ENCODE measurements around the gene KXD1.
"Not testable (repeated sequence)": the region's sequence is repeated elsewhere in the genome, so short reads cannot be mapped to it uniquely, and the experiment has no call there.

The KXD1 gene

DNA sequence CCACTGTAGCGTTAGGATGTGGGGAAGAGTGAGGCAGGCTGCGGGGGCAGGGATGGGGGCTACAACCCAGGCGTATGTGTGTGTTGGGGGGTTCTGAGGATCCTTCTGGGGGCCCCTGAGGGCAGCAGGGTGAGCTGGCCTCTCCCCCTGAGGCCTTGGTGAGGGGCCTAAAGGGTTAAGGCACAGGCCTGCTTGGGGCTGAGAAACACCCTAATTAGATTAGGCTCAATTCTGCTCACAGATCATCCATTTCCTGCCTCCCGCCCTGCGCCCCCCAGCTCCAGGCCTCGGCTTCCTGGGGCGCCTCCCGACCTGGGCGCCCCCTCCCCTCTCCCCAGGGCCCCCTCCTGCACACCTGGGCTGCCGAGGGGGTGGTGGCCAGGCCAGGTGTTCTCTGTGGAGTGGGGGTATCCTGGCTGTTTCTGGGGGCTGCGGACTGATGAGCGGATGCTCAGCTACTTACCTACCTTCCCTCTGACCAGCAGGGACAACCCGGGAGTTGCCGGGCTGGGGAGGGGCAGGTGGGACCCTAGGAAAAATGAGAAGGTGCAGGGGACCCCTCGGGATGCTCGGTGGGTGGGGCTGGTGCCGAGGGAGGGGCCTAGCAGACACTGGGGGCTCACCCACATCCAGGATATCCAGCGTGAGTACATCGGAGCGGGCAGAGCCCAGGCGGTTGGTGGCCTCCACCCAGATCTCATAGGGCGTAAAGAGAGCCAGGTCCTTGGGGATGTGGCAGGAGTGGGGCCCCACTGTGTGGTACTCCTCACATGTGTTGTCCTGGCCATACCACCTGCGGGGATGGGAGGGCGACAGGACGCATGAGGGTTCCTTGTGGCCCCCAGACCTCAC, 40.4 kb downstream of the KXD1 start:
- DNase-seq (ENCODE audit: insufficient read length, low spot score) (peak; percentile 51), FAIRE-seq (no peak)
- TF ChIP-seq, protein P1, sequence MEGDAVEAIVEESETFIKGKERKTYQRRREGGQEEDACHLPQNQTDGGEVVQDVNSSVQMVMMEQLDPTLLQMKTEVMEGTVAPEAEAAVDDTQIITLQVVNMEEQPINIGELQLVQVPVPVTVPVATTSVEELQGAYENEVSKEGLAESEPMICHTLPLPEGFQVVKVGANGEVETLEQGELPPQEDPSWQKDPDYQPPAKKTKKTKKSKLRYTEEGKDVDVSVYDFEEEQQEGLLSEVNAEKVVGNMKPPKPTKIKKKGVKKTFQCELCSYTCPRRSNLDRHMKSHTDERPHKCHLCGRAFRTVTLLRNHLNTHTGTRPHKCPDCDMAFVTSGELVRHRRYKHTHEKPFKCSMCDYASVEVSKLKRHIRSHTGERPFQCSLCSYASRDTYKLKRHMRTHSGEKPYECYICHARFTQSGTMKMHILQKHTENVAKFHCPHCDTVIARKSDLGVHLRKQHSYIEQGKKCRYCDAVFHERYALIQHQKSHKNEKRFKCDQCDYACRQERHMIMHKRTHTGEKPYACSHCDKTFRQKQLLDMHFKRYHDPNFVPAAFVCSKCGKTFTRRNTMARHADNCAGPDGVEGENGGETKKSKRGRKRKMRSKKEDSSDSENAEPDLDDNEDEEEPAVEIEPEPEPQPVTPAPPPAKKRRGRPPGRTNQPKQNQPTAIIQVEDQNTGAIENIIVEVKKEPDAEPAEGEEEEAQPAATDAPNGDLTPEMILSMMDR (IDR thresholded peaks at IDR 0.05; ENCODE audit: insufficient read depth, missing control alignments): no peak

DNA sequence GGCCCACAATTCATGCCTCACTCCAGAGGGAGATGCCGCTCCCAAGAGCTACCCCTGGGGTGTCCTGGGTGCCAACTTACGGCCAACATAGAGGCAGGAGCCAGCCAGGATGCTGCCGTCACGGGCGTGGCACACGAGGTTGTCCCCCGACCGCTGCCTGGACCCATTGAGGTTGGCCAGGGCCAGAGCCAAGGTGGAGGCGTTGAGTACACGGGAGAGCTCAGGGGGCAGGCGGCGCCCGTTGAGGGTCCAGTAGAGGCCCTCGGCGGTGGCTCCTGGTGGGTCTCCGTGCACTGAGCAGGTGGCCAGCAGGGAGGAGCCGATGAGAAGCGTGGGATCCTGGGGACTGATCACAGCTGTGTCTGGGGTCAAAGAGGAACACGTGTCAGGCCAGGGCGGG, 41.8 kb downstream of the KXD1 start:
- FAIRE-seq: no peak
- TF ChIP-seq, protein P1 (IDR thresholded peaks at IDR 0.05; ENCODE audit: insufficient read depth, missing control alignments): no peak
- no peak for DNase-seq (ENCODE audit: insufficient read length, low spot score)

DNA sequence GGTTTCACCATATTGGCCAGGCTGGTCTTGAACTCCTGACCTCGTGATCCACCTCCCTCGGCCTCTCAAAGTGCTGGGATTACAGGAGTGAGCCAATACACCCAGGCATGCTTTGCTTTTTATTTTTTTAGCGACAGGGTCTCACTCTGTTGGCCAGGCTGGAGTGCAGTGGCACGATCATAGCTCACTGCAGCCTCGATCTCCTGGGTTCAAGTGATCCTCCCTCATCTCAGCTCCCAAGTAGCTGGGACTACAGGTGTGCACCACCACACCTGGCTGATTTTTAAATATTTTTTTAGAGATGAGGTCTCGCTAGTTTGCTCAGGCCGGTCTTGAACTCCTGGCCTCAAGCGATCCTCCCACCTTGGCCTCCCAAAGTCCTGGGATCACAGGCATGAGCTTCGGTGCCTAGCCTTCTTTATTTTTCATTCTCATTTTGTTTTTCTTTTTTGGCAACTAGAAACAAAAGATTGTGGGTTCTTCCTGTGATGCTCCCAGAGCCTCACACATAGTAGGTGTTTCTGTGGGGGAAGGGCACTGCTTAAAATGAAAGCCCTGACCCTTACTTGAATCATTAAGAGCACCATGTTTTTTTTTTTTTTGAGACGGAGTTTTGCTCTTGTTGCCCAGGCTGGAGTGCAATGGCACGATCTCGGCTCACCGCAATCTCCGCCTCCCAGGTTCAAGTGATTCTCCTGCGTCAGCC, 43.2 kb downstream of the KXD1 start:
- not testable (repeated sequence) for DNase-seq (ENCODE audit: insufficient read length, low spot score); FAIRE-seq

DNA sequence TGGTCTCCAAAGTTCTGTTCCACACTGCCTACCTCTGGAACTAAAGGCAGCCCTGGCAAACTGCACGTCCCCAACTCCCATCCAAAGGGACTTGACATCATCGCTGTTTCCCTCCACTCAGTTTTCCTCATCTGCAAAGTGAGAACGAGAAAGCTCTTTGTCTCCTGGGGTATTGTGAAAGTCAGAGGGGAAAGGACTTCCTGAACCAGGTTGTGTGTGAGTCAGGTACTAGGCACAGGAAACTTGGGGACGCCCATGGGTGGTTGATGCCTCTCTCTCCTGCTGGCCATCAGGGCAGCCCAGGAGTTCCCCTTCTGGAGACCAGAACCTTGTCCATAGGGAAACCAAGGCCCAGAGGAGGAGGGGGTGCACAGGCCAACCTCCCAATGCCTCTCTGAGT, 44.2 kb downstream of the KXD1 start:
- FAIRE-seq: no peak
- no peak for DNase-seq (ENCODE audit: insufficient read length, low spot score)
- TF ChIP-seq, protein P1 (IDR thresholded peaks at IDR 0.05; ENCODE audit: insufficient read depth, missing control alignments): no peak

DNA sequence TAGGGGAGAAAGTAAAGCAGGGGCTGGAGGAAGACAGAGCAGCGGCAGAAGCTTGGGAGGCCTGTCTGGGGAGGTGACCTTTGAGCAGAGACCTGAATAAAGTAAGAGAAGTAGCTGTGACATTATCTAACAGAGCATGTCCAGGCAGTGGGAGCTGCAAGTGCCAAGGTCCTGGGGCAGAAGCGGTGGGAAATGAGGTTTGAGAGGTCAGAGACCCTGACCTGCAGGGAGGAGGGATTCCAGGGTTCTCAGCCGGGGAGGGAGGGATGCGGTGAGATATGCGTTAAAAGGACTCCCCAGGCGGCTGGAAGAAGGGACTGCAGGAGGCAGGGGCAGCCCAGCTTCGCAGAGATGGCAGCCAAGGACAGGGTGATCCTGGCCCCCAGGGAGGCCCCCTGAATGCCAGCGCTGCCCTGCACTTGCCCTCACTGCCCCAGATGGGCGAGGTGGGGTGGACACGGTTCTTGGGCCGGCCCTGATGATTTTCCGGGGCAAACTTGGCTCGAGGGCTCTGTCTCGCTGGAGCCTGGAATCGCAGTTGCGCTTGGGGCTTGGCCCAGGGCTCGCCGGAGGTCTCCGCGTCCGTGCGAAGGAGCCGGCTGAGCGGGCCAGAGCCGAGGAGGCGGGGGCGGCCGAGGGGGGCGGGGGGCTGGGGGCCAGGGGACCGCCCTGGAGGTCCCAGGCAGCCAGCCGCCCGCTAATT, 45.7 kb downstream of the KXD1 start:
- no peak for FAIRE-seq
- TF ChIP-seq, protein P1 (IDR thresholded peaks at IDR 0.05; ENCODE audit: insufficient read depth, missing control alignments): no peak
- no peak for DNase-seq (ENCODE audit: insufficient read length, low spot score)

DNA sequence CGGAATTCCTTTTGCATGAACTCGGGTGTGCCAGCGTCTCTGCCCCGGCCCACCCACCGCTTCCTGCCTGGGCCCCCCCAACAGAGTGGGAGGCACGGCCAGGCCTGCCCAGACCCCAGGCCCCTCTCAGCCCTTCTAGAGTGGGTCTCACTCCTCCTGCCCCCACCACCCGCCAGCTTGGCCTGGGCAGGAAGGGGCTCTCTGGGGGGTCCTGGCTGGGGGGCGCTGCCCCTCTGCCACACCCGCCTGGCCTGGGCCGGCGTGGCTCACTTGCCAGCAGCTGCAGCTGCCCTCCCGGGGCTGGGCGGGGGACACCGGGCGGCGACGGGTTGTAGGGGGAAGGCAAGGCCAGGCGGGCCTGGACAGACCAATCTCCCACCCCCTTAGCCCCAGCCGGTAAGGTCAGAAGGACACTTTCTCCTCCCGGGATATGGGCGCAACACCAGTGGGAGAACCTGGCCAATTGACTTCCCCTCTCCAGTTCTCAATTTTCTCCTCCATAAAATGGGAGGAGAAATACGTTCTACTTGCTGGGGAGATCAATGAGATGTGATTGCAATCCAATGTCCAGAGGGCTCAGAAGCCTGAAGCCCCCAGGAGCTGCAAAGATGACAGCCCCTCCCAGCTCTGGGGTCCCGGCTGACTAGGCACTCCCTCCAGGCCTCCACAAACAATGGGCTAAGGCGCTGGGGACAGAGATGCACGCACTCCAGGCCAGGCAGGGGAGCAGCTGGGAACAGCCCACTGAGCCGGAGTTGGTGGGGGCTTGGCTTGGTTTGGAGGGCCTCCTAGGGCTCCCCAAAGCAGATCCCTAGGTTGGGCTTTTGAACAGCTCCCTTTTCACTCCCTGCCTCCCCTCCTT, 46.5 kb downstream of the KXD1 start:
- DNase-seq (ENCODE audit: insufficient read length, low spot score): no peak
- FAIRE-seq: no peak

More for the DNA sequence above, 46.5 kb downstream of the KXD1 start:
- TF ChIP-seq, protein P1 (IDR thresholded peaks at IDR 0.05; ENCODE audit: insufficient read depth, missing control alignments): no peak

Data from D721Med (cell line).